Measurements from ENCODE around the gene NLRX1. TPM values are rescaled to one million over a fixed set of nuclear protein-coding genes. Genes with fewer than 3 reads are reported as not detected.
A peak's percentile ranks its signal among the peaks of the same experiment; 100 is the strongest.
"Not testable (repeated sequence)": the region's sequence is repeated elsewhere in the genome, so short reads cannot be mapped to it uniquely, and the experiment has no call there.

NLRX1 gene
- total RNA-seq, 1 donor from 2014 or later = 8.9 TPM

- Mint-ChIP-seq H3K27ac (ENCODE audit: unreplicated experiment) (no peak overlapping the region), H3K9me3 (ENCODE audit: unreplicated experiment) (no peaks in the 10 kb centered on the region), H3K36me3 (ENCODE audit: unreplicated experiment) (no peaks in the 10 kb centered on the region), H3K27me3 (ENCODE audit: unreplicated experiment) (no peaks in the 10 kb centered on the region), H3K4me1 (ENCODE audit: unreplicated experiment) (no peaks in the 10 kb centered on the region), H3K4me3 (ENCODE audit: unreplicated experiment) (no peak overlapping the region)
- DNase-seq (ENCODE audit: extremely low spot score, unreplicated experiment) = no peak
- TF ChIP-seq, protein P1, sequence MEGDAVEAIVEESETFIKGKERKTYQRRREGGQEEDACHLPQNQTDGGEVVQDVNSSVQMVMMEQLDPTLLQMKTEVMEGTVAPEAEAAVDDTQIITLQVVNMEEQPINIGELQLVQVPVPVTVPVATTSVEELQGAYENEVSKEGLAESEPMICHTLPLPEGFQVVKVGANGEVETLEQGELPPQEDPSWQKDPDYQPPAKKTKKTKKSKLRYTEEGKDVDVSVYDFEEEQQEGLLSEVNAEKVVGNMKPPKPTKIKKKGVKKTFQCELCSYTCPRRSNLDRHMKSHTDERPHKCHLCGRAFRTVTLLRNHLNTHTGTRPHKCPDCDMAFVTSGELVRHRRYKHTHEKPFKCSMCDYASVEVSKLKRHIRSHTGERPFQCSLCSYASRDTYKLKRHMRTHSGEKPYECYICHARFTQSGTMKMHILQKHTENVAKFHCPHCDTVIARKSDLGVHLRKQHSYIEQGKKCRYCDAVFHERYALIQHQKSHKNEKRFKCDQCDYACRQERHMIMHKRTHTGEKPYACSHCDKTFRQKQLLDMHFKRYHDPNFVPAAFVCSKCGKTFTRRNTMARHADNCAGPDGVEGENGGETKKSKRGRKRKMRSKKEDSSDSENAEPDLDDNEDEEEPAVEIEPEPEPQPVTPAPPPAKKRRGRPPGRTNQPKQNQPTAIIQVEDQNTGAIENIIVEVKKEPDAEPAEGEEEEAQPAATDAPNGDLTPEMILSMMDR (IDR thresholded peaks at IDR 0.05) = no peak
Measured at GRCh38 chr11:119161871-119162270, 6.7 kb upstream of the NLRX1 start.

- no peak overlapping the region for H3K27ac Mint-ChIP-seq (ENCODE audit: unreplicated experiment)
- no peak overlapping the region for H3K4me3 Mint-ChIP-seq (ENCODE audit: unreplicated experiment)
- TF ChIP-seq, protein P1 (IDR thresholded peaks at IDR 0.05) = no peak
- H3K9me3 Mint-ChIP-seq (ENCODE audit: unreplicated experiment) = no peaks in the 10 kb centered on the region
- H3K4me1 Mint-ChIP-seq (ENCODE audit: unreplicated experiment) = peaks cover 6% of the 10 kb centered on the region
- DNase-seq (ENCODE audit: extremely low spot score, unreplicated experiment) = no peak
- no peaks in the 10 kb centered on the region for H3K27me3 Mint-ChIP-seq (ENCODE audit: unreplicated experiment)
- H3K36me3 Mint-ChIP-seq (ENCODE audit: unreplicated experiment) = no peaks in the 10 kb centered on the region
Measured at GRCh38 chr11:119166368-119167076, 2.0 kb upstream of the NLRX1 start.

DNA sequence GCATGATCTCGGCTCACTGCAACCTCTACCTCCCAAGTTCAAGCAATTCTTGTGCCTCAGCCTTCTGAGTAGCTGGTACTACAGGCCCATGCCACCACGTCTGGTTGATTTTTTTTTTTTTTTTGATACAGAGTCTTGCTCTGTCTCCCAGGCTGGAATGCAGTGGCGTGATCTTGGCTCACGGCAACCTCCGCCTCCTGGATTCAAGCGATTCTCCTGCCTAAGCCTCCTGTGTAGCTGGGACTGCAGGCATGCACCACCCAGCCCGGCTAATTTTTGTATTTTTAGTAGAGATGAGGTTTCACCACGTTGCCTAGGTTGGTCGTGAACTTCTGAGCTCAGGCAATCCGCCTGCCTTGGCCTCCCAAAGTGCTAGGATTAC, 1.5 kb upstream of the NLRX1 start:
- not testable (repeated sequence) for H3K4me1 Mint-ChIP-seq (ENCODE audit: unreplicated experiment); H3K4me3 Mint-ChIP-seq (ENCODE audit: unreplicated experiment); H3K27ac Mint-ChIP-seq (ENCODE audit: unreplicated experiment); H3K27me3 Mint-ChIP-seq (ENCODE audit: unreplicated experiment); H3K36me3 Mint-ChIP-seq (ENCODE audit: unreplicated experiment); DNase-seq (ENCODE audit: extremely low spot score, unreplicated experiment); H3K9me3 Mint-ChIP-seq (ENCODE audit: unreplicated experiment)

- H3K4me3 Mint-ChIP-seq (ENCODE audit: unreplicated experiment) = peak overlapping the region; percentile 65
- H3K4me1 Mint-ChIP-seq (ENCODE audit: unreplicated experiment) = peaks cover 6% of the 10 kb centered on the region
- no peaks in the 10 kb centered on the region for H3K9me3 Mint-ChIP-seq (ENCODE audit: unreplicated experiment)
- DNase-seq (ENCODE audit: extremely low spot score, unreplicated experiment) = no peak
- H3K36me3 Mint-ChIP-seq (ENCODE audit: unreplicated experiment) = no peaks in the 10 kb centered on the region
- no peak overlapping the region for H3K27ac Mint-ChIP-seq (ENCODE audit: unreplicated experiment)
- TF ChIP-seq, protein P1 (IDR thresholded peaks at IDR 0.05) = no peak
- no peaks in the 10 kb centered on the region for H3K27me3 Mint-ChIP-seq (ENCODE audit: unreplicated experiment)
Measured at GRCh38 chr11:119167933-119168332, 592 bp upstream of the NLRX1 start.

DNA sequence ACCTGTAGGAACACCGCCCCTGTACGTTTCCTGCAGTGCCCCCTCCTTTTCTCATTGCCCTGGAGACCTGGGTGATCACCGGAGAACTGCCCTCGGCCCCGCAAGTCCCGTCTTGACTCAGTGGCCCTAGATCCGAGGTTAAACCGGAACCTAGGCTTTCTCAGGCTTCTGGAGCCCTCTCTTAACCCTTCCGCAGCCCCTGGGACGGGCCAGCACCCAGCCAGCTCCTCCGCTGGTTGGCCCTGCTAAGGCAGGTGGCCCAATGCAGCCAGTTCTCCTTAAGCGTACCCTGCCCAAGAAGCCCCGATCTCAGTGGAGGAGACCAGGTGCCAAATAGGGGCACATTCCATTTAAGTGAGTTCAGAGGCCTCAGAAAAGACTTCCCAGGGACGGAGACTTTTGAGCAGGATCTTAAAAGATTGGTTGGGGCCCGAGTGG, 776 bp downstream of the NLRX1 start:
- Mint-ChIP-seq H3K36me3 (ENCODE audit: unreplicated experiment) (no peaks in the 10 kb centered on the region), H3K4me3 (ENCODE audit: unreplicated experiment) (peak overlapping the region; percentile 72), H3K4me1 (ENCODE audit: unreplicated experiment) (peaks cover 6% of the 10 kb centered on the region), H3K9me3 (ENCODE audit: unreplicated experiment) (no peaks in the 10 kb centered on the region), H3K27ac (ENCODE audit: unreplicated experiment) (peak overlapping the region; percentile 76), H3K27me3 (ENCODE audit: unreplicated experiment) (no peaks in the 10 kb centered on the region)
- no peak for DNase-seq (ENCODE audit: extremely low spot score, unreplicated experiment)
- TF ChIP-seq, protein P1 (IDR thresholded peaks at IDR 0.05) = no peak
